NB4 (cell line): ENCODE data around the gene MSL1.

Source experiments
- DNase-seq: peaks from one replicate; pipeline ENCODE4 v3.0.0; 2010; ENCODE audit warnings: low read depth
- H3K4me3 ChIP-seq: one replicate; pipeline ENCODE4 v1.5.1; 2011; ENCODE audit warnings: mild to moderate bottlenecking, low read depth, low read length, moderate library complexity
- CTCF ChIP-seq: IDR thresholded peaks from one replicate; pipeline ENCODE4 v1.5.1; 2012; ENCODE audit warnings: low read depth, low read length
- MAX ChIP-seq: IDR thresholded peaks from 2 replicates; pipeline ENCODE4 v1.6.1; 2011; ENCODE audit warnings: low read depth, low read length
- MYC ChIP-seq: IDR thresholded peaks from 2 replicates; pipeline ENCODE4 v1.6.1; 2011; ENCODE audit warnings: low read depth, low read length
- POLR2A ChIP-seq: IDR thresholded peaks from 2 replicates; pipeline ENCODE4 v1.6.1; 2011; ENCODE audit warnings: mild to moderate bottlenecking; ENCODE audit not compliant: insufficient read length; ENCODE audit errors: extremely low read depth

The MSL1 gene

GRCh38 chr17:40113110-40113906 lies 8.5 kb upstream of the MSL1 start:
- DNase-seq = peak; percentile 98
- TF ChIP-seq MAX (peak; percentile 100), CTCF (peak; percentile 96), MYC (peak; percentile 100), POLR2A (peak; percentile 58)
- peak overlapping the region; percentile 50 for H3K4me3 ChIP-seq

GRCh38 chr17:40113907-40114245 lies 7.9 kb upstream of the MSL1 start:
- no peak for DNase-seq
- peak overlapping the region; percentile 50 for H3K4me3 ChIP-seq
- no peak for TF ChIP-seq MAX
- TF ChIP-seq MYC = no peak
- TF ChIP-seq CTCF = no peak
- TF ChIP-seq POLR2A = no peak

- no peak for DNase-seq
- no peak for TF ChIP-seq MYC
- TF ChIP-seq MAX = no peak
- TF ChIP-seq CTCF = no peak
- TF ChIP-seq POLR2A = no peak
- H3K4me3 ChIP-seq = no peak overlapping the region
These were observed 6.7 kb upstream of the MSL1 start for GRCh38 chr17:40115101-40115436.

- peak; percentile 74 for DNase-seq
- no peak for TF ChIP-seq CTCF
- no peak for TF ChIP-seq MYC
- TF ChIP-seq MAX = no peak
- TF ChIP-seq POLR2A = no peak
- peak overlapping the region; percentile 98 for H3K4me3 ChIP-seq
These were observed 596 bp downstream of the MSL1 start for GRCh38 chr17:40122136-40122998.

GRCh38 chr17:40122999-40123810 lies 1.4 kb downstream of the MSL1 start:
- no peak for TF ChIP-seq CTCF
- no peak for TF ChIP-seq POLR2A
- TF ChIP-seq MAX = no peak; the same call in 1 of the 2 replicates
- no peak for TF ChIP-seq MYC
- H3K4me3 ChIP-seq = peak overlapping the region; percentile 98
- peak; percentile 76 for DNase-seq
